Measurements from ENCODE around the gene MMADHC.

The MMADHC gene

GRCh38 chr2:149562324-149562723 is 25.3 kb downstream of the MMADHC start:
- intact Hi-C loops (cut with DNase I; ENCODE audit: low total_unique reads): loop anchor here (5.0 kb wide), 1 partner anchor 545 kb away; no protein-coding TSS in a partner anchor
- TF ChIP-seq CTCF (IDR thresholded peaks at IDR 0.05): no peak
- H3K9me3 ChIP-seq: no peaks in the 10 kb centered on the region
- H3K4me1 ChIP-seq: peaks cover 0 to 4% (median 0%) of the 10 kb centered on the region in 4 donors
- no peak overlapping the region for H3K4me3 ChIP-seq
- no peaks in the 10 kb centered on the region for H3K27me3 ChIP-seq
- no peak overlapping the region for H3K27ac ChIP-seq
- H3K36me3 ChIP-seq: peaks cover 0 to 14% (median 7%) of the 10 kb centered on the region in 3 donors
- no peak for DNase-seq

- peaks cover 0 to 11% (median 0%) of the 10 kb centered on the region in 4 donors for H3K4me1 ChIP-seq
- peak; percentile 78 to 84 for TF ChIP-seq CTCF (IDR thresholded peaks at IDR 0.05)
- peaks cover 0 to 6% (median 5%) of the 10 kb centered on the region in 3 donors for H3K36me3 ChIP-seq
- H3K9me3 ChIP-seq: no peaks in the 10 kb centered on the region
- intact Hi-C loops (cut with DNase I; ENCODE audit: low total_unique reads): loop anchor here (5.0 kb wide), 1 partner anchor 544 kb away; no protein-coding TSS in a partner anchor
- no peak for DNase-seq
- no peak overlapping the region for H3K27ac ChIP-seq
- H3K27me3 ChIP-seq: no peaks in the 10 kb centered on the region
- no peak overlapping the region for H3K4me3 ChIP-seq
These were observed 26.2 kb downstream of the MMADHC start for GRCh38 chr2:149561309-149561926.

GRCh38 chr2:149559341-149560068 is 28.1 kb downstream of the MMADHC start:
- no peaks in the 10 kb centered on the region for H3K27me3 ChIP-seq
- H3K4me3 ChIP-seq: no peak overlapping the region
- TF ChIP-seq CTCF (IDR thresholded peaks at IDR 0.05): no peak
- no peaks in the 10 kb centered on the region for H3K36me3 ChIP-seq
- peaks cover 0 to 13% (median 0%) of the 10 kb centered on the region in 4 donors for H3K4me1 ChIP-seq
- H3K9me3 ChIP-seq: no peaks in the 10 kb centered on the region
- intact Hi-C loops (cut with DNase I; ENCODE audit: low total_unique reads): loop anchor here (5.0 kb wide), 1 partner anchor 542 kb away; no protein-coding TSS in a partner anchor
- no peak for DNase-seq
- no peak overlapping the region for H3K27ac ChIP-seq

GRCh38 chr2:149556452-149556851 is 31.1 kb downstream of the MMADHC start:
- no peak overlapping the region for H3K4me3 ChIP-seq
- intact Hi-C loops (cut with DNase I; ENCODE audit: low total_unique reads): no loop called here
- no peak for DNase-seq
- no peaks in the 10 kb centered on the region for H3K9me3 ChIP-seq
- no peak for TF ChIP-seq CTCF (IDR thresholded peaks at IDR 0.05)
- H3K36me3 ChIP-seq: no peaks in the 10 kb centered on the region
- H3K27me3 ChIP-seq: no peaks in the 10 kb centered on the region
- no peak overlapping the region for H3K27ac ChIP-seq
- peaks cover 0 to 10% (median 0%) of the 10 kb centered on the region in 4 donors for H3K4me1 ChIP-seq

GRCh38 chr2:149552830-149553229 is 34.7 kb downstream of the MMADHC start:
- H3K9me3 ChIP-seq: no peaks in the 10 kb centered on the region
- intact Hi-C loops (cut with DNase I; ENCODE audit: low total_unique reads): no loop called here

More at GRCh38 chr2:149552830-149553229, 34.7 kb downstream of the MMADHC start:
- Histone ChIP-seq H3K4me3 (no peak overlapping the region), H3K36me3 (no peaks in the 10 kb centered on the region), H3K27ac (no peak overlapping the region), H3K27me3 (no peaks in the 10 kb centered on the region), H3K4me1 (peaks cover 0 to 10% (median 0%) of the 10 kb centered on the region in 4 donors)
- no peak for DNase-seq
- TF ChIP-seq CTCF (IDR thresholded peaks at IDR 0.05): no peak
